HuH-7 (cell line): Measurements from ENCODE around the gene ST14.
"Not testable (repeated sequence)": the region's sequence is repeated elsewhere in the genome, so short reads cannot be mapped to it uniquely, and the experiment has no call there.

ENCODE experiments used
- DNase-seq: peaks from one replicate; pipeline ENCODE4 v3.0.0; 2011; ENCODE audit warnings: low spot score

ST14 gene

GRCh38 chr11:130164221-130164570 is 4.6 kb downstream of the ST14 start:
- DNase-seq = no peak

GRCh38 chr11:130165601-130166456 is 6.2 kb downstream of the ST14 start:
- DNase-seq = no peak

- no peak for DNase-seq
These were observed 6.8 kb downstream of the ST14 start for GRCh38 chr11:130166457-130166784.

- DNase-seq = no peak
These were observed 7.6 kb downstream of the ST14 start for GRCh38 chr11:130167146-130167545.

- DNase-seq = no peak
These were observed 8.5 kb downstream of the ST14 start for GRCh38 chr11:130168105-130168504.

GRCh38 chr11:130170345-130170744 is 10.8 kb downstream of the ST14 start:
- DNase-seq = no peak

GRCh38 chr11:130171534-130171933 is 12.0 kb downstream of the ST14 start:
- no peak for DNase-seq

GRCh38 chr11:130172001-130172400 is 12.4 kb downstream of the ST14 start:
- DNase-seq = not testable (repeated sequence)

GRCh38 chr11:130174642-130175041 is 15.1 kb downstream of the ST14 start:
- no peak for DNase-seq

- DNase-seq = no peak
These were observed 16.3 kb downstream of the ST14 start for GRCh38 chr11:130175898-130176297.

- DNase-seq = no peak
These were observed 18.2 kb downstream of the ST14 start for GRCh38 chr11:130177782-130178181.

- no peak for DNase-seq
These were observed 19.1 kb downstream of the ST14 start for GRCh38 chr11:130178441-130179339.

- DNase-seq = no peak
These were observed 20.1 kb downstream of the ST14 start for GRCh38 chr11:130179396-130180306.

GRCh38 chr11:130180491-130180890 is 20.9 kb downstream of the ST14 start:
- no peak for DNase-seq

- no peak for DNase-seq
These were observed 21.3 kb downstream of the ST14 start for GRCh38 chr11:130180896-130181294.

GRCh38 chr11:130181295-130182272 is 22.0 kb downstream of the ST14 start:
- peak; percentile 90 for DNase-seq

GRCh38 chr11:130183878-130184610 is 24.5 kb downstream of the ST14 start:
- DNase-seq = no peak

GRCh38 chr11:130187096-130187495 is 27.5 kb downstream of the ST14 start:
- no peak for DNase-seq

GRCh38 chr11:130188047-130188446 is 28.5 kb downstream of the ST14 start:
- DNase-seq = no peak
